Colonic mucosa (tissue), 4 donors: ENCODE measurements around the gene DYNC1I1. TPM values are rescaled to one million over a fixed set of nuclear protein-coding genes. Genes with fewer than 3 reads are reported as not detected.

Source experiments
- DNase-seq: peaks from one replicate; pipeline ENCODE4 v3.0.0-alpha.2; 2020
- H3K27ac ChIP-seq: fragments of 200-600 bp; one replicate; pipeline ENCODE4 v1.8.0; 2021
- H3K27me3 ChIP-seq: fragments of 200-600 bp; one replicate; pipeline ENCODE4 v1.8.0; 2021
- H3K36me3 ChIP-seq: fragments of 200-600 bp; one replicate; pipeline ENCODE4 v1.8.0; 2021
- H3K4me1 ChIP-seq: fragments of 200-600 bp; one replicate; pipeline ENCODE4 v1.8.0; 2021; ENCODE audit warnings: mild to moderate bottlenecking
- H3K4me3 ChIP-seq: fragments of 200-600 bp; one replicate; pipeline ENCODE4 v1.8.0; 2021
- H3K9ac ChIP-seq, 2 donors: one replicate each; pipeline ENCODE4 v1.7.0; 2013; ENCODE audit warnings: control low read depth in 2 of 2, low read depth in 2 of 2, low read length in 2 of 2
- H3K9me3 ChIP-seq: fragments of 200-600 bp; one replicate; pipeline ENCODE4 v1.8.0; 2021
- CTCF ChIP-seq: fragments of 200-600 bp; IDR thresholded peaks from one replicate; pipeline ENCODE4 v1.8.0; 2022; ENCODE audit warnings: antibody characterized with exemption, mild to moderate bottlenecking
- intact Hi-C: fragments of 100-400 bp; cut with DNase I; formaldehyde crosslinking; loops from one replicate; pipeline ENCODE4 v1.14.1; 2022
- total RNA-seq, 2 donors: library from RNA; stranded (reverse); fragmentation: NEBNext Ultra II Directional in 1 of 2; extraction: Animal tissue kit (Norgen Biotek cat#: 25700) in 1 of 2; gene quantifications; one replicate each; pipeline ENCODE4 v1.2.1, GENCODE V29; 2021
- donor health status: healthy.
- donor health status: DM: no; HTN: no; CAD: no.
- donor health status: DM: no; HTN: no; CAD: no.

DYNC1I1 gene
- total RNA-seq, 2 donors from 2014 or later, result 0.54 to 1.8 TPM

- Histone ChIP-seq H3K9me3 (no peaks in the 10 kb centered on the region), H3K4me1 (no peaks in the 10 kb centered on the region), H3K27me3 (no peaks in the 10 kb centered on the region), H3K27ac (no peak overlapping the region), H3K9ac (no peak overlapping the region), H3K36me3 (no peaks in the 10 kb centered on the region), H3K4me3 (no peak overlapping the region)
- TF ChIP-seq CTCF, result no peak
- no peak for DNase-seq
- intact Hi-C loops, result no loop called here
Measured at GRCh38 chr7:96045919-96046318, 273.6 kb downstream of the DYNC1I1 start.

- H3K9me3 ChIP-seq, result no peaks in the 10 kb centered on the region
- intact Hi-C loops, result no loop called here
- no peaks in the 10 kb centered on the region for H3K27me3 ChIP-seq
- no peak for DNase-seq
- no peak overlapping the region for H3K9ac ChIP-seq
- no peak for TF ChIP-seq CTCF
- H3K36me3 ChIP-seq, result no peaks in the 10 kb centered on the region
- no peak overlapping the region for H3K27ac ChIP-seq
- no peaks in the 10 kb centered on the region for H3K4me1 ChIP-seq
- no peak overlapping the region for H3K4me3 ChIP-seq
Measured at GRCh38 chr7:96052289-96052688, 279.9 kb downstream of the DYNC1I1 start.

GRCh38 chr7:96052860-96053470 lies 280.6 kb downstream of the DYNC1I1 start:
- H3K4me1 ChIP-seq, result no peaks in the 10 kb centered on the region
- H3K4me3 ChIP-seq, result no peak overlapping the region
- intact Hi-C loops, result no loop called here
- no peaks in the 10 kb centered on the region for H3K9me3 ChIP-seq
- no peaks in the 10 kb centered on the region for H3K27me3 ChIP-seq
- no peaks in the 10 kb centered on the region for H3K36me3 ChIP-seq
- no peak for DNase-seq
- no peak overlapping the region for H3K27ac ChIP-seq
- H3K9ac ChIP-seq, result no peak overlapping the region
- TF ChIP-seq CTCF, result no peak

GRCh38 chr7:96055717-96056116 lies 283.4 kb downstream of the DYNC1I1 start:
- Histone ChIP-seq H3K36me3 (no peaks in the 10 kb centered on the region), H3K27me3 (no peaks in the 10 kb centered on the region), H3K4me3 (no peak overlapping the region), H3K27ac (no peak overlapping the region), H3K9me3 (no peaks in the 10 kb centered on the region), H3K9ac (no peak overlapping the region), H3K4me1 (no peaks in the 10 kb centered on the region)
- intact Hi-C loops, result no loop called here
- DNase-seq, result no peak
- TF ChIP-seq CTCF, result no peak

- Histone ChIP-seq H3K4me3 (no peak overlapping the region), H3K36me3 (no peaks in the 10 kb centered on the region), H3K9ac (no peak overlapping the region), H3K27me3 (no peaks in the 10 kb centered on the region), H3K9me3 (no peaks in the 10 kb centered on the region), H3K4me1 (no peaks in the 10 kb centered on the region), H3K27ac (no peak overlapping the region)
- intact Hi-C loops, result no loop called here
- no peak for DNase-seq
- no peak for TF ChIP-seq CTCF
Measured at GRCh38 chr7:96059075-96059474, 286.7 kb downstream of the DYNC1I1 start.
